CMK (cell line): Measurements from ENCODE around the gene KLHL29.

ENCODE experiments used
- DNase-seq: peaks from one replicate; pipeline ENCODE4 v3.0.0-alpha.2; 2010; ENCODE audit warnings: low read depth

The KLHL29 gene

GRCh38 chr2:23449413-23449812 lies 64.4 kb downstream of the KLHL29 start:
- DNase-seq, result peak; percentile 12

DNA sequence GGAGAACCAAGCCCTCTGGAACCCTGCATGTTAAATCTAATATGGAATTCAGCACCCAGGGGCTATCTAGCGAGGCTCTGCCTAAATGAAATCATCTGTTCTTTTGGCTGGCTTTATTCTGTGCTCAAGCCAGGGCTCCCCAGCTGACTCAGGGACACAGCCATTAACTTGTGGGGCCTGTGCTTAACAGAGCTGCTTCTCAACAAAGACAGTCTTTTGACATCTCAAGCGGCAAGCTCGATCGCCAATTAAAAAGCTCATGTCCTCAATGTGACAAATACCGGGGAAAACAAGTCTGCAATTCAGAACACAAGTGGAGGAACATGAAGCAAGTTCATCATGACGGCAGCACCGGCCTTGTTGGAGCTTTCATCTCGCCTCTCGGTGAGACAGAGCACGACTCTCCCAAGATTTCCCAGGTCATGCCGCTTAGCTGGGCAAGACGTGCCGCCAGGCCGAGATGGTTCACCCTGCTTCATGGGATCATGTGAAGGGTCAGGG lies 64.9 kb downstream of the KLHL29 start:
- no peak for DNase-seq

- no peak for DNase-seq
Observed at GRCh38 chr2:23452372-23452771, 67.4 kb downstream of the KLHL29 start.

DNA sequence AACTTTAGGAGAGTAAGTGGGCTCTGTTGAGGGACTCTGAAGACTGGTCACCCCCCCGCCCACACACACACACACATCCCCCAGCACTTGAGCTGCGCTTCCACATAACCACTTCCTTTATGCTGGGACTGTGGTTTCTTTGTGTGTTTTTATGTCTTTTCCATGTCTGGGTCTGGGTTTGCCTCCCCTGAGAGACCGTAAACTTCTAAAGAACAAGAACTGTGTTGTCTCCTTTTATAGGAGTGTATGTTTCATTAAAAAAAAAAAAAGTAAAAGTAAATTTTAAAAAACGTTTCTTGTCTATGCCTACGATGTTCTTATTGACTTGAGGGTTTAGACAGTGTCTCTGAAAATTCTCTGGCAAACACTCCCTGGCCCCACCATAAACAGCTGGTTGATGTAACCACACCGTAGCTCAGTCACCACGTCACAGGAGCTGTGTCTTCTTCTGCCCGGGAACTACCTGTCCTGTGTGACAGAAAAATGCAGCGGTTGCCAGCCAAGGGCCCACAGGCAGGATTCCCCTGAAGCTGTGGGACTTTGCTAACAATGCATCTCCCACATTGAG lies 68.0 kb downstream of the KLHL29 start:
- DNase-seq, result no peak

DNA sequence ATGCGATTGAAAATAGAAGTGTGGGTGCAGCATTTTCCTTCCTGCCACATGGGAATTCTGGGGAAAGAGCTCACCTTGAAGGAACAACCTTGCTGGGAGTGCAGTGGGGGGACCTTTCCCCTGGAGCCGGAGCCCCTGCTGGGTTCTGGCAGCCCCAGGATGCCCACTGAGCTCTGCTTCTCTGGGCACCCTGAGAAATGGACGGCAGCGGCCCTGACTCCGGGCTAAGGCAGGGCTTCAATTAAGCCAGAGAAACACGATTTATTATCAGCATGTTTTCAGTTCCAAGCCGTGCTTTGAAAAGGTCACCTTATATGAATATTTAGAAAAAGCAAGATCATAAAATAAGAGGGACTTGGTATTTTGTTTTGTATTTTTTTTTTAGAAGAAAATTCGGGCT lies 68.5 kb downstream of the KLHL29 start:
- DNase-seq, result no peak

DNA sequence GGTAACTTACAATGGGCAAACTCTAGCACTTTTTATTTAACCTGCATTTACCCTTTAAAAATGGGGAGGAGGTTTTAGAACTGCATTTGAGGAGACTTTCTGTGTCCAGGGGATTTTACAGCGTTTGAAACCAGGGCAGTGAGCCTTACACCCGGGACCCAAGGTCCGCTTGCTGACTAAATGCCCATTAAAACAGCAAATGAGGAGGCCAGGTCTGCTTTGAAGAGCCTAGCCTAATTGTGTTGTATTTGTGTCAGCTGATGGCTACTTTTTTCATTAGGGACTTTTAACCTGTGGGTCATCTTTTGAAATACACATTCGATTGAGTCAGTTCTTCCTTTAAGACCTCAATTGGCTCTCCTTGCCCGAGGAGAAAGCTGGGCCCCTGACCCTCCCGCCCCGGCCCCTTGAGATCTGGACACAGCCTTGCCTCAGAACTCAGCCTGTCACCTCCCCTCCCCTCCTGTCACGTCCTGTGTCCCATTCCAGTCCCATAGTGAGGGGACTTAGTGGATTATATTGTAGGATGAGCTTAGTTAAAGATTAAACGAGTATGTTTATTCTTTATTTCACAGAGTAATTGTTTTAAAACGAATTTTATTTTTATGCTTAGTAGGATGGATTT lies 69.0 kb downstream of the KLHL29 start:
- no peak for DNase-seq

DNA sequence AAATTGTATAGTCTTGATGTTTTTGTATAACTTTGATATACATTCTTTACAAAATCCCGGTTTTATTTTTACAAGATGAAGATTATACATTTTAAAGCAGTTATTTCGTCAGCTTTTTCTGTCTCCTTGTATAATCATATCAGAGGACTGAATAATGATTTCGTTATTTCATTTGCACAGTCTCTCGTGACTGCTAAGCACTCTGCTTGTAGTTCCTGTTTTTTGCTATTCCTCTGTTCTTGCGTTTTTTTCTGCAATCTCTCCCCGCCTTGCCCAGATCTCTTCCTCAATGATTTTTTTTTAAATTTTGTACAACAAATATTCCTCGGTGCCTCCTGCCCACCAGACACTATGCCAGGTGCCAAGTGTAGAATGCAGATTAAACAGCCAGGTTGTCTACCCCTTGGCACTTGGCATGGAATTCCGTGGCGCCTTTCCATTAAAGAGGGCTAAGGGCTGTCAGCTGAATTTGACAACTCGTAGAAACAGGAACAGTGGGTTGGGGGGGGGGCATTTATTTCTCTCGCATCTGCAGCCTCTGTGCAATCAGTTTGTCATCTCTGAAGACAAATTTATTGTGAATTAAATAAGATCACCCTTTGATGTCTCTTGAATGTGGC lies 69.6 kb downstream of the KLHL29 start:
- no peak for DNase-seq

DNA sequence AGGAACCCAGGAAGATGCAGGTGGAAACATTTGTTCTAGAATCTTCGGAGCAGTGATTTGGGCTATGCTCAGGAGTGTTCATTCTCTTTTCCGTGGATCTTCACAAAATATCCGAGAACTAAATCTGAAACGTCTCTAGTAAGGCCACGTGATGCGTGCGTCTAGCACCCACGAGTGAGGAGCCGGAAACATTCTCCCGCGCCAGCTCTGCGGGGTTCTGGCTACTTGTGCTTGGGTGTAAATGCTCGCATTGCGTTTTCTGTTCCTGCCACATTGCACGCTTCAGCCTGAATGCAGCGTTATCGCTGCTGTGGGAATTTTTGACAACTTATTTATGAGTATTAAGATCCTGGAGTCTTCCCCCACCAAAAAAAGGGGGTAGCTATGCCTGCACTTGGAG lies 71.4 kb downstream of the KLHL29 start:
- DNase-seq, result no peak

GRCh38 chr2:23456881-23457760 lies 72.1 kb downstream of the KLHL29 start:
- no peak for DNase-seq

DNA sequence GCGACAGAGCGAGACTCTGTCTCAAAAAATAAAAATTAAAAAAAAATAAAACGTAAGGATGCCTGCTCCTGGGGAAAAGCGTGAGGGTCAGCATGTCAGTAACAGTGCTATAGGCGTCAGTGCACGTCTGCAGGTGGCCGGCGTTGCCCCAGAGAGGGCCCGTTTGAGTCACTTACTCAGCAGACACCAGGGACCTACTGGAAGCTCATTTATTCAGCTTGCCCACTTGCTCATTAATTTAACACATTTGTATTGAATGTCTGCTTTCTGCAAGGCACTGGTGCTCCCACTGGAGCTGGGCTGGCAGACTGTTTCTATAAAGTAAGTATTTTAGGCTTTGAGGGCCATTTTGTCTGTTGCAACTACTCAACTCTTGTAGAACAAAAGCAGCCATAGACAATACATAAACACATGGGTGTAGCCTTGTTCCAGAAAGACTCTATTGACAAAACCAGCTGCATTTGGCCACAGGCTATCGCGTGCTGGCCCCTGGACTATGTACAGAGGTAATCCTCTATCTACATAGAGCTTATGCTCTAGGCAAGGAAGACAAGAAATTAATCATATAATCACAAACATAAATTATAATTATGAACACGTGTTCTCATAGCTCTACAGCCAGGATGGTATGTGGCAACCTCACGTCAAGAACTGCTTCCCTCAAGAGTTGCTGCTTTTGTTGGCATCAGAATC lies 73.2 kb downstream of the KLHL29 start:
- DNase-seq, result no peak

- DNase-seq, result no peak
Observed at GRCh38 chr2:23459032-23459431, 74.1 kb downstream of the KLHL29 start.

DNA sequence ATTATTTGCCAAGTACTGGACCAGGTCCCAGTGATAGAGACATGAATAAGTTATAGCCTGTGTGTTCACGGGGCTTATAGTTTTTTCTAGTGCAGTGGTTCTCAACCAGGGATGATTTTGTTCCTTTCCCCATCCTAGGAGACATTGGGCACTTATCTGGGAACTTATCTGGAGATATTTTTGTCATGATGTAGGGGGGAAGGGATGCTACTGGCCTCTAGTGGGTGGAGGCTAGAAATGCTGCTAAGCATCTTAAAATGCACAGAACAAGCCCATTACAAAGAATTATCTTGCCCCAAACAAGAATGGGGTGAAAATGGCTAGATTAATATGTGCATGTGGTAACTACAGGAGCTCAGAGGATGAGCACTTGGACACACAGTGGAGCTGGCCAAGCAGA lies 75.2 kb downstream of the KLHL29 start:
- no peak for DNase-seq

DNA sequence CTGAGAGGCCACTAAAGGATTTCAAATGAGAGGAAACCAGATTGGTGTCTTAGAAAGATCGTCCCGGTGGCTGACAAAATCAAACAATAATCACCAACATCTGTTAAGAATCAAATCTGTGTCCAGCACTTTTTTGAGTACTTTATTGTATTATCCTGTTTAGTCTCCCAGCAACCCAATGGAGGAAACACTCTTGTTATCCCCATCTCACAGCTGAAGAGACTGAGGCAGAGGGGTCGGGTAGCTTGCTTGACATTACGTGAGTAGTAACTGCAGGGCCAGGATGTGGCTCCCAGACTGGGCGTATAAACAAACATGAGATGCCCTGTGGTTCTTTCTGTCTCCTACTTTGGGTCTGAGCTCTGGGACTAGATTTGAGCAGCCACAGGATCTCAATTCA lies 76.0 kb downstream of the KLHL29 start:
- no peak for DNase-seq

DNA sequence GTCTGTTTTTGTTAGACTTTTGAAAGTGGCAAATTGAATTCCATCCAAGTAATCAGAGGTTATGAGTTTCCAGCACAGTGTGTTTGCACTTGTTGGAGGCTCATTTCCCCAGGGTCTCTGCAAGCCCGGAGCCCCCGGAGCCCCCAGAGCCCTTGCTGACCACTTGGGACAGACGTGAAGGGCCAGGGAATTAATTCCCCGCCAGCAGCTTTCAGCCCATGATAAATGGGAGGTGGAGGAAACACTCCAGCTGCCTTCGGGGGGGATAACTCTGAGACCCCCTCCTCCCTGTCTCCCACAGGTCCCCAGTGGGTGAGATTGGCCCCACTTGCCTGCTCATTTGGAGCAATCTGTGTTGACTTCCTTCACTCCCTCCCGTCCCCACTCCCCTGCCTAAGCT lies 79.2 kb downstream of the KLHL29 start:
- no peak for DNase-seq

DNA sequence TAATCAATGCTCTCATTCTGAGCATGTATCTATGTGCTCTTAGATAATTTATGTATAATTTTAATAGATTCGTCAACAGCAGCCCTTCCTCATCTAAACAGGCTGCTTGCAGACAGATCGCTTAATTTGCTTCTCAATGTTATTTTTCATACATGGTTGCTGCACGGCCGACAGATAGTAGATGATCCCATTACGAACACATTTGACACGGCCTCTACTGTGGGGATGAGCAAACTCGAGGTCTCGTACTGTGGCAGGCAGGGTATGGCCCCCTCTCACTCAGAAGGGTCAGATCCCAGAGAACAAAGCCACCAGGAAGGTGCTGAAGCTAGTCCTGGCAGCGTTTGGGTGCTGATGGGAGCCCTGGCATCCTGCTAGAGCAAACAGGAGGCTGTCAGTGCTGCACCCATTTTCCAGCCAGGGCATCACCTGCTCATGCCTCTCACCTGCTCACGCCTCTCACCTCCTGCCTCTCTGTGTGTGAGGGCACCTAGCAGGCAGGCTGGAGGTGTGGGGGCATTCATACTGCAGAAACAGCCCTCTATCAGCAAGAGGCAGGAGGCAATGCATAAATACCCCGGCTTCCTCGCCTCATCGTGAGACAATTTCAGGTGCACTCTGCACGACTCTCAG lies 80.0 kb downstream of the KLHL29 start:
- no peak for DNase-seq

- no peak for DNase-seq
Observed at GRCh38 chr2:23465936-23466335, 81.0 kb downstream of the KLHL29 start.

GRCh38 chr2:23467618-23468017 lies 82.6 kb downstream of the KLHL29 start:
- no peak for DNase-seq

- no peak for DNase-seq
Observed at GRCh38 chr2:23468474-23469141, 83.6 kb downstream of the KLHL29 start.

DNA sequence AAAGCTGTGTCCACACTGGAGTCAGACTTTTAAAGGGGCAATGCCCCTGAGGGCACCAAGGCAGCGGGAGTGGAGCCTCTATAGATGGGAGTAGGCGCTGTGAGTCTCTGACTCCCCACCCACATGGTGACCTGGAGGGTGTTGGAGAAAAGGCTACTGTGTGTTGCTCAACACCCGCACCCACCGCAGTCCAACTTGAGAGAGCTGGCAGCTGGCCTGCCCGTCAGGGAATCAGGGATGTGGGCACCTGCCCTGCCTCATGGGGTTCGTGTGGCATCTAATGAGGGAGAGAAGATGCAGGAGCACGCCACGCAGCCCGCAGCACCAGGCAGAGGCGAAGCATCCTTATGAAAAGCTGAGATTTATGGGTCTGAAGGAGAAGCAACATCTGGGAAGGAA lies 84.2 kb downstream of the KLHL29 start:
- no peak for DNase-seq

DNA sequence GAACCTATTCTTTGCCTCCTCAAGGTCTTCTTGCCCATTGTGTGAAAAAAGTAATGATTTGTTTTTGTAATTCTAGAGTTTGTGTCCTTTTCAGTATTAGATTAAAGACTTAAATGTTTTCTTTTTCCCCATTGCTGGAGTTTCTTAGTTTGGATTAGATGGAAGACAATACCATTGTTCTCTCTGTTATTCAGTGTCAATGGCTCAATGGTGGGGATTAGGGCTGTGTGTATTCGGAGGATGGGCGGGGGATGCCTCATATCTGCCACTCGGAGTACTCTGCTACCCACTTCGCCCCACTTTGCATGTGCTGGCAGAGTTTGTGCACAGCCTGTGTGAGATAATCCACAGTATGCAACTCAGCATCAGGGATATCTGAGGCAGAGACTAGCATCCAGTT lies 90.1 kb downstream of the KLHL29 start:
- DNase-seq, result no peak

DNA sequence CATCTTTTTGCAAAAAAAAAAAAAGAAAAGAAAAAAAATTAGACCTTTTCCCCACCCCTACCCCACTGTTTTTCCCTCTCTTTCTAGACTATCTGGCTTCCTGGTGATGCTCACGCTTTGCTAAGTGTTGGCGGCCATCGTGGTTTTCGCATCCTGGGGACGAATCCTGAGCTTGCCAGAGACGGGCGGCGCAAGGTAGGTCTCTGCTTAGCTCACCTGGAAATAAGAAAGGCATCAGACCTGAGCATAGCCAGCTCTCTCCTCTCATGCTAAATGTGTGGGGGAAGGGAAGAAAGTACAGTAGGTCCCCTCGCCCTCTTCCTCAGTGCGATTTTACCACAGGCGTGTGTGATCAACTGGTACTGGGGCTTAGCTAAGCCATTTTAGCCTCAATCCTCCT lies 90.5 kb downstream of the KLHL29 start:
- DNase-seq, result no peak
